Fibroblast of the aortic adventitia (primary cell): ENCODE data around the gene ATP2C1. TPM values are rescaled to one million over a fixed set of nuclear protein-coding genes. Genes with fewer than 3 reads are reported as not detected.
"Not testable (repeated sequence)": the region's sequence is repeated elsewhere in the genome, so short reads cannot be mapped to it uniquely, and the experiment has no call there.

ENCODE experiments used
- DNase-seq: peaks from one replicate; pipeline ENCODE4 v3.0.0-alpha.2; 2010; ENCODE audit warnings: low read depth
- H3K4me3 ChIP-seq: 2 replicates; pipeline ENCODE4 v1.5.1; 2011; ENCODE audit warnings: low read depth, mild to moderate bottlenecking, control low read depth, low read length, moderate library complexity
- small RNA-seq: library from RNA; depleted of rRNA; stranded (forward); fragments of <200 nt; gene quantifications from one replicate; pipeline ENCODE3, GENCODE V24; 2012
- total RNA-seq: library from RNA; depleted of rRNA; stranded (reverse); fragments of >200 nt; gene quantifications from 2 replicates; pipeline ENCODE4 v1.2.3, GENCODE V29; 2012; ENCODE audit warnings: low replicate concordance
- TF ChIP-seq, protein P1 (sequence below): IDR thresholded peaks from 2 replicates; pipeline ENCODE4 v1.5.1; 2011; ENCODE audit warnings: mild to moderate bottlenecking, low read length, control low read depth, inconsistent platforms; ENCODE audit not compliant: insufficient read depth

The ATP2C1 gene
- total RNA-seq, 1 donor, result 73.2 TPM

DNA sequence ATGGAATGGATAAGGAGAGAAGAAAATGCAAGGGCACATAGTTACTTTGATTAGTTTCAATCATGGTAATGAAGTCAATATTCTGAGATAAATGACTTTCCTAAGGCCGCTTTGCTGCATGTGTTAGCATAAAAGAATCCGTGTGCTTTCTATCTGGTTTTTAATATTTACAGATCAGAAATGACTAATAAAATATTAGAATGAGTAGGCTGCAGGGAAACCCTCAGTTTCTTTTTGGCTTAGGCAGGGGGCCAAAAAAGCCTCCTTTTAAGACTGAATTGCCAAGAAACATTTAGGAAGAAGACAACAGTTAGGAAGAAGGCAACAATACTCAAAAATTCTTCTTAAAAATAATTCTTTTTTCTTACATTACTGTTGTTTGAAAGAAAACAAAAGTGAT lies 144.4 kb downstream of the ATP2C1 start:
- peak; percentile 67 for DNase-seq
- TF ChIP-seq, protein P1, sequence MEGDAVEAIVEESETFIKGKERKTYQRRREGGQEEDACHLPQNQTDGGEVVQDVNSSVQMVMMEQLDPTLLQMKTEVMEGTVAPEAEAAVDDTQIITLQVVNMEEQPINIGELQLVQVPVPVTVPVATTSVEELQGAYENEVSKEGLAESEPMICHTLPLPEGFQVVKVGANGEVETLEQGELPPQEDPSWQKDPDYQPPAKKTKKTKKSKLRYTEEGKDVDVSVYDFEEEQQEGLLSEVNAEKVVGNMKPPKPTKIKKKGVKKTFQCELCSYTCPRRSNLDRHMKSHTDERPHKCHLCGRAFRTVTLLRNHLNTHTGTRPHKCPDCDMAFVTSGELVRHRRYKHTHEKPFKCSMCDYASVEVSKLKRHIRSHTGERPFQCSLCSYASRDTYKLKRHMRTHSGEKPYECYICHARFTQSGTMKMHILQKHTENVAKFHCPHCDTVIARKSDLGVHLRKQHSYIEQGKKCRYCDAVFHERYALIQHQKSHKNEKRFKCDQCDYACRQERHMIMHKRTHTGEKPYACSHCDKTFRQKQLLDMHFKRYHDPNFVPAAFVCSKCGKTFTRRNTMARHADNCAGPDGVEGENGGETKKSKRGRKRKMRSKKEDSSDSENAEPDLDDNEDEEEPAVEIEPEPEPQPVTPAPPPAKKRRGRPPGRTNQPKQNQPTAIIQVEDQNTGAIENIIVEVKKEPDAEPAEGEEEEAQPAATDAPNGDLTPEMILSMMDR, result no peak

DNA sequence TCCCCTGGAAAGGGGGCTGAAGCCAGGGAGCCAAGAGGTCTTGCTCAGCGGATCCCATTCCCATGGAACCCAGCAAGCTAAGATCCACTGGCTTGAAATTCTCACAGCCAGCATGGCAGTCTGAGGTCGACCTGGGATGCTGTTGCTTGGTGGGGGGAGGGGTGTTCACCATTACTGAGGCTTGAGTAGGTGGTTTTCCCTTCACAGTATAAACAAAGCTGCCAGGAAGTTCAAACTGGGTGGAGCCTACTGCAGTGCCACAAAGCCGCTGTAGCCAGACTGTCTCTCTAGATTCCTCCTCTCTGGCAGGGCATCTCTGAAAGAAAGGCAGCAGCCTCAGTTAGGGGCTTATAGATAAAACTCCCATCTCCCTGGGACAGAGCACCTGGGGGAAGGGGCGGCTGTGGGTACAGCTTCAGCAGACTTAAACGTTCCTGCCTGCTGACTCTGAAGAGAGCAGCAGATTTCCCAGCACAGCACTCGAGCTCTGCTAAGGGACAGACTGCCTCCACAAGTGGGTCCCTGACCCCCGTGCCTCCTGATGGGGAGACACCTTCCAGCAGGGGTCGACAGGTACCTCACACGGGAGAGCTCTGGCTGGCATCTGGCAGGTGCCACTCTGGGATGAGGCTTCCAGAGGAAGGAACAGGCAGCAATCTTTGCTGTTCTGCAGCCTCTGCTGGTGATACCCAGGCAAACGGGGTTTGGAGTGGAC lies 148.5 kb downstream of the ATP2C1 start:
- DNase-seq, H3K4me3 ChIP-seq: not testable (repeated sequence)

More for the DNA sequence above, 144.4 kb downstream of the ATP2C1 start:
- no peak overlapping the region for H3K4me3 ChIP-seq

DNA sequence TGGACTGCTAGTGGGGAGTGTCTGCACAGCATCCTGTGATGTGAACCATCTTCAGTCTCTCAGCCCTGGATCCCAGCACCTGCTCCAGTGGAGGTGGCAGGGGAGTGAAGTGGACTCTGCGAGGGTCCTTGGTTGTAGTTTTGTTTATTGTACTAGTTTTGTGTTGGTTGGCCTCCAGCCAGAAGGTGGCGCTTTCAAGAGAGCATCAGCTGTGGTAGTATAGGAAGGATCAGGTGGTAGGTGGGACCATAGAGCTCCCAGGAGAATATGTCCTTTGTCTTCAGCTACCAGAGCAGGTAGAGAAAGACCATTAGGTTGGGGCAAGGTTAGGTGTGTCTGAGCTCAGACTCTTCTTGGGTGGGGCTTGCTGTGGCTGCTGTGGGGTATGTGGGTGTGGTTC lies 153.7 kb downstream of the ATP2C1 start:
- TF ChIP-seq, protein P1, result no peak
- no peak overlapping the region for H3K4me3 ChIP-seq
- no peak for DNase-seq

DNA sequence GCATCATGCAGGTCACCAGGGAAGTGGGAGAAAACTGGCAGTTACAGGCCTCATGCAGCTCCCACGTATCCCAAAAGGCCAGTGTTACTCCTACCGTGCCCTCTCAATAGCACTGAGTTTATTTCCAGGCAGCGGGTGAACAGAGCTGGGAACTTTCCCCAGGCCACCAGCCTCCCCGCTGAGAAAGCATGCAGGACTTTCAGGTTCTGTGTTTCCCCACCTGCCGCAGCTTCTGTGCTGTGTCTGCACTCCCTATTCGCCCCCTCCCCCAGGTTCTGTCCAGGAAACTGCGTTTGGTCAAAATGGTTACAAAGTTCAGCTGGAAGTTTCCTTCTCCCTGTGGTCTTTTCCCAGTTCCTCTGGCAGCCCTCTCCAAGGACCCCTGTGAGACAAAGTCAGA lies 154.1 kb downstream of the ATP2C1 start:
- TF ChIP-seq, protein P1, result no peak
- H3K4me3 ChIP-seq, result no peak overlapping the region
- DNase-seq, result no peak

DNA sequence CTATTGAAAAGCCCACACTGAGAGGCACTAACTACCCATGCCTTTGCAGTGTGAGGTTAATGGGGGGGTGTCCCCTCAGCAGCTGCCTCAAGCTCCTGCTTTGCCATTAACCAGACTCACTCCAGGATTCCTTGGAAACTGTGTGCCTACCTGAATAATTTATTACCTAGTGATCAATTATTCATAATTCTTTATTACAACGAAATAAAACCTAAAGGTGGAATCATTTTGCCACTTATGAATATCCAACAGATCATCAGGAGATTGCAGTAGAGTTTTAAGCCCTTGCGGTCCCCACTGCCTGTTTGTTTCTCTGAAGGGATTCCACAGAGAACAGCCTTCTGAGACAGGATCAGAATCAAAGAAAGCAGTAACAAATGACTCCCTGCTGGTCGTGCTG lies 156.1 kb downstream of the ATP2C1 start:
- DNase-seq, result no peak
- TF ChIP-seq, protein P1, result no peak
- H3K4me3 ChIP-seq, result no peak overlapping the region

DNA sequence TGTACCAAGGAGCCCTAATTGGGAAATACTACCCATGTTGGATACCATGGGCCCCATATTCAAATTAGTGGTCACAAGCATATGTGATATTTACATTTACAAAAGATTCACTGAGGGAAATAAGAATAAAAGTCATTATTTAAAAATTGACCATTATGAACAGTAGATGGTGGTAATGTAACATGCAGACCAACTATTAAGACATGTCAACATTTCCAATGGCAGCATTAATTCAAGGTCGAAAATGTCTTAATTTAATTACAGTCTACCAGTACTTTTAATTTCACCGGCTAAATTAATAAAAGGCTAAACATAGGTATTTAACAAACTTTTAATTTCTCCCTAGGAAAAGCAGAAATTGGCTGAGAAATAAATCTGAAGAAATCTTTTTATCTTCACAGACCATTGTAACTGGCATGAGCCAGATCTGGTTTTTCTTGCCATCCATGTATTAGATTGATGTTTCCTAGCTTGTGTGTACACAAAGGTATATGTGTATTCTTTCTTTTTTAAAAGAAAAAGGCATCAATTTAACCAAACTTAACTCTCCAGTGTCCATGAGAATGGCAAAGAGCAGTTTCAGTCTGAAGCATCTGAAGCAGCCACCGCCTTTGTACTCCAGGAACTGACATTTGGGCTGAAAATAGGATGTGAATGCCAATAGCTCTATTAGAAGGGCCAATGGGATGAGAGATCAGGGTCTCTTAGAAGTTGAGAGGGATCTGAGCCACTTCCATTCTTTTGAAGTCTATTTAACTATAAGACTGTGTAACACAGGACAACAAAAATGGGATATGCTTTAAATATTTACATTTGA lies 159.4 kb downstream of the ATP2C1 start:
- DNase-seq, result peak; percentile 51
- no peak overlapping the region for H3K4me3 ChIP-seq
- TF ChIP-seq, protein P1, result peak; percentile 39

Small RNA genes lying within 50 kb of the gene (small RNA-seq; reads per million reads assigned to genes)
- gene RF00019, result not detected

Other genes with a start within 250 kb of the ATP2C1 start
- gene PIK3R4, start 147.3 kb upstream of the ATP2C1 start, total RNA-seq, result 29.9 and 37.1 TPM in 2 replicates
- gene ASTE1, start 132.7 kb downstream of the ATP2C1 start, total RNA-seq, result 7.5 and 10.1 TPM in 2 replicates
- gene NEK11, start 132.8 kb downstream of the ATP2C1 start, total RNA-seq, result 15.3 and 82.0 TPM in 2 replicates